Endothelial cell of umbilical vein (primary cell): Measurements from ENCODE around the gene COL18A1.

Source experiments
- MYC ChIP-seq: IDR thresholded peaks from one replicate; pipeline ENCODE4 v1.6.1; 2011; ENCODE audit warnings: mild to moderate bottlenecking, low read depth, low read length
- POLR2AphosphoS5 ChIP-seq: IDR thresholded peaks from 2 replicates; pipeline ENCODE4 v1.6.1; 2012; ENCODE audit warnings: low read depth, mild to moderate bottlenecking, control low read depth, low read length, moderate library complexity; ENCODE audit not compliant: insufficient read depth

DNA sequence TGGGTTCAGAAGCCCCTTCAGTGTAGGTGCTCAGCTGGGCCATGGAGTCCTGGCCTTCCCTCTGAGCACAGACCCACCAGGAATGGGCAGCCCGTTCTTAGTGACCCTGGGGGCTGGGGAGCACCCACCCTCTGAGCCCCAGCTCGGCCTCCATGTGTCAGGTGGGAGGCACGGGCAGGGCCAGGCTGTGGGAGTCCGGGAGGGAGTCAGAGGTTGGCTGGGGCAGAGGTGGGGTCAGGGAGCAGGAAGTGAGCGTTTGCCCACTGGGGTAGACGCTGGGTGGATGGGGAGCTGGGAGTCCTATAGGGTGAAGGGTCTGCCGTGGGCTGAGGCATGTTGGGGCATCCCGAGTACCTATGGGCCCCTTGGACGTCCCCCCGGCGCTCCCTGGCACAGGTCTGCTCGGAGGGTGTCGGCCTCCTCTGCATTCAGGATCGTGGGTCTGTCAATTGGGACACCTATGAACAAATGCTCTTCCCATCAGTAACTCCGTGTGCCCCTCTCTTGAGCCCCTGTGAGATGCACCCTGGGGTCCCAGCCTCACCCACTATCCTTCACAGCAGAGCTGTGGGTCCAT lies 30.5 kb downstream of the COL18A1 start:
- no peak for TF ChIP-seq POLR2AphosphoS5
- no peak for TF ChIP-seq MYC
